HepG2 (cell line): ENCODE measurements around the gene AFDN. TPM values are rescaled to one million over a fixed set of nuclear protein-coding genes. Genes with fewer than 3 reads are reported as not detected.

Experiments used
- ATAC-seq: fragments of 200-7000 bp; cut with Tn5 transposase; 3 replicates; pipeline ENCODE4 v1.9.1; 2020; ENCODE audit warnings: mild to moderate bottlenecking, moderate library complexity
- BruUV-seq: library from RNA; stranded (reverse); fragments of 400-500 nt; replicated peaks from 2 replicates; lab custom pipeline; 2021; lab: Mats Ljungman, UMichigan
- CTCF ChIA-PET: fragments of 300-600 bp; formaldehyde crosslinking; extraction: SDS; loops from one replicate; lab custom pipeline; 2021; ENCODE audit warnings: low total read pairs, inconsistent platforms, low intra/inter-chr PET ratio; lab: Yijun Ruan, JAX
- POLR2A ChIA-PET: fragments of 350-600 bp; sonication (Branson Sonifier 250); formaldehyde crosslinking; loops from one replicate; lab custom pipeline; 2020; ENCODE audit warnings: antibody characterized with exemption, inconsistent platforms; lab: Yijun Ruan, JAX
- DNase-seq: peaks from one replicate; pipeline ENCODE4 v3.0.0-alpha.2; 2015; ENCODE audit warnings: low spot score
- FAIRE-seq: peaks from 3 replicates; lab custom pipeline; 2011; peaks lifted over from hg19 to GRCh38; lab: Jason Lieb, UNC
- H2AFZ ChIP-seq: one replicate; pipeline ENCODE4 v1.6.1; 2011; ENCODE audit warnings: low read length, inconsistent platforms
- H3K27ac ChIP-seq: fragments of 300-600 bp; 3 replicates; pipeline ENCODE4 v1.8.0; 2011; ENCODE audit warnings: mixed run types, mild to moderate bottlenecking, mixed read lengths, low read length, inconsistent platforms; ENCODE audit not compliant: insufficient read depth; ENCODE audit errors: extremely low read length
- H3K27me3 ChIP-seq, 2 experiments: fragments of 200-600 bp in 1 of 2; 2 replicates in 1 of 2; 3 replicates in 1 of 2; pipeline versions ENCODE4 v1.6.0 to v1.8.0; 2011; ENCODE audit warnings: low read length in 2 of 2, mild to moderate bottlenecking in 2 of 2, moderate library complexity in 2 of 2, inconsistent platforms in 1 of 2; ENCODE audit not compliant: insufficient read depth in 2 of 2, control insufficient read depth in 1 of 2
- H3K36me3 ChIP-seq, 2 experiments: fragments of 200-600 bp in 1 of 2; replicated peaks in 1 of 2; 2 replicates in 1 of 2; 3 replicates in 1 of 2; pipeline versions ENCODE4 v1.5.1 to v1.8.0; 2011; ENCODE audit warnings: low read length in 2 of 2, inconsistent platforms in 1 of 2; ENCODE audit not compliant: insufficient read depth in 2 of 2, control insufficient read depth in 1 of 2
- H3K4me1 ChIP-seq: 2 replicates; pipeline ENCODE4 v1.5.1; 2012; ENCODE audit warnings: low read length, inconsistent platforms; ENCODE audit not compliant: insufficient read depth
- H3K4me2 ChIP-seq: 2 replicates; pipeline ENCODE4 v1.6.0; 2011; ENCODE audit warnings: low read depth, low read length, inconsistent platforms
- H3K4me3 ChIP-seq, 3 experiments: fragments of 200-600 bp in 1 of 3; sonication (generic), shearing (Covaris generic) in 1 of 3; replicated peaks in 1 of 3; 2 replicates each; pipeline ENCODE4 v1.5.1; 2011 to 2016; ENCODE audit warnings: low read length in 3 of 3, inconsistent platforms in 2 of 3, low read depth in 2 of 3, mild to moderate bottlenecking in 2 of 3, control low read depth in 1 of 3, mixed read lengths in 1 of 3; ENCODE audit not compliant: insufficient read depth in 1 of 3
- H3K79me2 ChIP-seq: one replicate; pipeline ENCODE4 v1.6.1; 2011; ENCODE audit warnings: low read length, inconsistent platforms; ENCODE audit not compliant: insufficient read depth
- H3K9ac ChIP-seq: 2 replicates; pipeline ENCODE4 v1.6.0; 2011; ENCODE audit warnings: mild to moderate bottlenecking, low read depth, low read length, inconsistent platforms; ENCODE audit not compliant: insufficient read depth
- H3K9me3 ChIP-seq: 2 replicates; pipeline ENCODE4 v1.5.1; 2012; ENCODE audit warnings: mild to moderate bottlenecking, low read length
- H4K20me1 ChIP-seq: 2 replicates; pipeline ENCODE4 v1.6.0; 2011; ENCODE audit warnings: inconsistent platforms, mild to moderate bottlenecking, low read length, moderate library complexity; ENCODE audit not compliant: insufficient read depth
- CBX5 ChIP-seq: sonication (generic); formaldehyde crosslinking; IDR thresholded peaks from 2 replicates; pipeline ENCODE4 v1.4.0; 2020; ENCODE audit warnings: missing genetic modification reagents, borderline replicate concordance
- EP300 ChIP-seq, 3 experiments: sonication (generic) in 1 of 3; formaldehyde crosslinking in 1 of 3; IDR thresholded peaks; 2 replicates each; pipeline versions ENCODE4 v1.5.1 to v1.6.1; 2011 to 2020; ENCODE audit warnings: low read depth in 2 of 3, low read length in 2 of 3, borderline replicate concordance in 1 of 3, improper control_type of control experiment in 1 of 3, mild to moderate bottlenecking in 1 of 3, missing genetic modification reagents in 1 of 3, moderate library complexity in 1 of 3
- FOXP1 ChIP-seq, 2 experiments: fragments of 450-650 bp in 1 of 2; IDR thresholded peaks; 2 replicates each; pipeline ENCODE4 v1.6.1; 2017 to 2018; ENCODE audit warnings: antibody characterized with exemption in 1 of 2
- GATA4 ChIP-seq: sonication (generic); IDR thresholded peaks from 2 replicates; pipeline ENCODE4 v1.6.1; 2016; ENCODE audit warnings: antibody characterized with exemption, low read depth, borderline replicate concordance
- HMG20A ChIP-seq: IDR thresholded peaks from 2 replicates; pipeline ENCODE4 v1.6.1; 2016; ENCODE audit warnings: borderline replicate concordance
- KAT2B ChIP-seq: fragments of 150-350 bp; IDR thresholded peaks from 2 replicates; pipeline ENCODE4 v1.6.1; 2014; ENCODE audit warnings: low read depth, low read length, borderline replicate concordance
- MTA3 ChIP-seq: sonication (generic); formaldehyde crosslinking; IDR thresholded peaks from 2 replicates; pipeline ENCODE4 v1.4.0; 2020; ENCODE audit warnings: missing genetic modification reagents
- NCOA2 ChIP-seq: sonication (generic); formaldehyde crosslinking; IDR thresholded peaks from 2 replicates; pipeline ENCODE4 v1.8.0; 2022; ENCODE audit warnings: inconsistent platforms
- NFE2L1 ChIP-seq: sonication (generic); formaldehyde crosslinking; IDR thresholded peaks from 2 replicates; pipeline ENCODE4 v1.4.0; 2020; ENCODE audit warnings: missing genetic modification reagents, mild to moderate bottlenecking, borderline replicate concordance
- NFYC ChIP-seq: IDR thresholded peaks from 2 replicates; pipeline ENCODE4 v1.6.1; 2016; ENCODE audit warnings: missing genetic modification reagents, missing compliant biosample characterization
- PAWR ChIP-seq: sonication (generic); formaldehyde crosslinking; IDR thresholded peaks from 2 replicates; pipeline ENCODE4 v1.4.0; 2020; ENCODE audit warnings: missing genetic modification reagents, mild to moderate bottlenecking, borderline replicate concordance
- PHF5A ChIP-seq: IDR thresholded peaks from one replicate; pipeline ENCODE4 v1.6.1; 2018; ENCODE audit warnings: low read depth, missing genetic modification reagents; ENCODE audit not compliant: unreplicated experiment
- RORA ChIP-seq: sonication (generic); formaldehyde crosslinking; IDR thresholded peaks from 2 replicates; pipeline ENCODE4 v1.5.0; 2020; ENCODE audit warnings: mild to moderate bottlenecking, missing genetic modification reagents, moderate library complexity
- SOX13 ChIP-seq, 3 experiments: fragments of 450-650 bp in 1 of 3; sonication (generic) in 1 of 3; formaldehyde crosslinking in 1 of 3; IDR thresholded peaks in 2 of 3; conservative IDR thresholded peaks in 1 of 3; 2 replicates each; pipeline versions ENCODE4 v1.5.0 to v1.6.1; 2016 to 2020; ENCODE audit warnings: antibody characterized with exemption in 1 of 3, mild to moderate bottlenecking in 1 of 3, missing compliant biosample characterization in 1 of 3, missing genetic modification reagents in 1 of 3, moderate library complexity in 1 of 3
- ZBTB8A ChIP-seq: sonication (generic); formaldehyde crosslinking; IDR thresholded peaks from 2 replicates; pipeline ENCODE4 v1.4.0; 2020; ENCODE audit warnings: mild to moderate bottlenecking, low read depth, missing genetic modification reagents, borderline replicate concordance
- ZFP62 ChIP-seq: sonication (generic); formaldehyde crosslinking; IDR thresholded peaks from 2 replicates; pipeline ENCODE4 v1.4.0; 2020; ENCODE audit warnings: missing genetic modification reagents
- ZNF343 ChIP-seq: sonication (generic); formaldehyde crosslinking; IDR thresholded peaks from 2 replicates; pipeline ENCODE4 v1.4.0; 2020; ENCODE audit warnings: mild to moderate bottlenecking, missing genetic modification reagents
- ZNF614 ChIP-seq: IDR thresholded peaks from 2 replicates; pipeline ENCODE4 v1.6.1; 2018; ENCODE audit warnings: missing biosample characterization, missing genetic modification reagents, inconsistent platforms, borderline replicate concordance
- ZSCAN20 ChIP-seq: sonication (generic); formaldehyde crosslinking; IDR thresholded peaks from 2 replicates; pipeline ENCODE4 v1.4.0; 2020; ENCODE audit warnings: missing genetic modification reagents, mild to moderate bottlenecking, borderline replicate concordance
- ZSCAN30 ChIP-seq: sonication (generic); formaldehyde crosslinking; IDR thresholded peaks from 2 replicates; pipeline ENCODE4 v1.5.0; 2020; ENCODE audit warnings: mild to moderate bottlenecking, missing genetic modification reagents
- WGBS: methylation state at CpG from one replicate; pipeline ENCODE4 v1.1.6; 2017; ENCODE audit warnings: low lambda C conversion rate; 5-methylcytosine and 5-hydroxymethylcytosine counted together
- in situ Hi-C: cut with HindIII; loops from 2 replicates; pipeline ENCODE4 v1.10.0; 2017; ENCODE audit warnings: low pct_unique_long_range_greater_than_20kb; ENCODE audit not compliant: extremely low pct_ligation_motif_present
- intact Hi-C: fragments of 100-400 bp; cut with micrococcal nuclease; formaldehyde crosslinking; loops from one replicate; pipeline ENCODE4 v1.10.0; 2022; ENCODE audit not compliant: unreplicated experiment
- polyA plus RNA-seq, 8 experiments: library from polyadenylated mRNA; depleted of rRNA in 3 of 8; stranded (reverse) in 7 of 8; unstranded in 1 of 8; fragments of >200 nt; fragmentation: Illumina TruSeq in 4 of 8; extraction: Trizol in 4 of 8; gene quantifications; 2 replicates each; pipeline versions ENCODE4 v1.2.1 to v1.2.3, GENCODE V29; 2011 to 2016; ENCODE audit warnings: low read depth in 4 of 8, missing spikeins in 1 of 8, mixed read lengths in 1 of 8; ENCODE audit not compliant: insufficient read depth in 1 of 8
- total RNA-seq, 5 experiments: library from RNA; depleted of rRNA; stranded (reverse); fragments of >200 nt; fragmentation: Illumina TruSeq; extraction: Trizol; gene quantifications; 2 replicates each; pipeline ENCODE4 v1.2.3, GENCODE V29; 2016; ENCODE audit warnings: low read depth in 1 of 5
- TF ChIP-seq, protein P1 (sequence below): sonication (generic); formaldehyde crosslinking; IDR thresholded peaks from 2 replicates; pipeline ENCODE4 v1.4.0; 2020; ENCODE audit warnings: missing genetic modification reagents
- TF ChIP-seq, protein P2 (sequence below): sonication (generic); formaldehyde crosslinking; IDR thresholded peaks from 2 replicates; pipeline ENCODE4 v1.5.0; 2020; ENCODE audit warnings: mild to moderate bottlenecking, missing genetic modification reagents, moderate library complexity

AFDN gene
- total and polyA plus RNA-seq, 2 of the 13 experiments (the other 11 are each of a cell fraction or from before 2014, with no cell fraction given) = 136 to 151 TPM

DNA sequence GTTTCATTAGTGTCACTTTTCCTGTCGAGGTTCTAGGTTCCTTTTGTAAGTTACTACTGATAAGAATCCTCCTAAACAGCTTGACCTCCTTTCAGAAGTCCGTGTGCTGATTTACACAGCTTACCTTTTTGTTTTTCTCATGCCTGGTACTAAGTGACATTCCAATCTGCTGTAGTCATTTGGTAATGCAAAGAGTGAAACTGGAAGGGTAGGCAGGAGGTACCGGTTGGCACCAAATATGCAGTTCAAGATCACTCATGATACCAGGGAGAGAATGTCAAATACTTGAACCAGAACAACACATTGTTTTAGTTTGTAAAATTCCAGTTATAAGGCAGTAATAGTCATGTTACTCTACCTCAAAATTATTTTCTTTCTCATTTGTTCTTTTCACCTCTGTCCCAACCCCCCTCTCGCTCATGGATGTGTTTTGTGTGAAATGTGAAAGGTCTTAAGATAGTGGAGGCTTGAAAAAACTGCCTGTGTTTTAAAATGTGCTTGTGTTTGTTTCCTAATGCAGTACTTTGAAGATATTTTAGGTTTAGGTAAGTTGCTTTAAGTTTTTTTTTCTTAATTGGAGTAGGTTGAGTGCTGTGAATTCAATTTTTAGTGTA lies 23.2 kb downstream of the AFDN start (continued):
- TF ChIP-seq, protein P1, sequence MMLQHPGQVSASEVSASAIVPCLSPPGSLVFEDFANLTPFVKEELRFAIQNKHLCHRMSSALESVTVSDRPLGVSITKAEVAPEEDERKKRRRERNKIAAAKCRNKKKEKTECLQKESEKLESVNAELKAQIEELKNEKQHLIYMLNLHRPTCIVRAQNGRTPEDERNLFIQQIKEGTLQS (CRISPR knock-in tag) = peak; percentile 86
- TF ChIP-seq HMG20A (CRISPR knock-in tag) (peak; percentile 54; the same call in 1 of the 2 replicates), FOXP1 (IDR thresholded peaks at IDR 0.05) (no peak), FOXP1 (CRISPR knock-in tag; IDR thresholded peaks at IDR 0.05) (0 out of 2 replicates have a peak, but pooled peaks have one; percentile 14), NCOA2 (CRISPR knock-in tag) (peak; percentile 35; the same call in 1 of the 2 replicates), PHF5A (CRISPR knock-in tag) (no peak), ZNF614 (CRISPR knock-in tag) (0 out of 2 replicates have a peak, but pooled peaks have one; percentile 26), NFYC (no peak), SOX13 (IDR thresholded peaks at IDR 0.05) (no peak), SOX13 (CRISPR knock-in tag; conservative IDR thresholded peaks at IDR 0.05 in 1 of 2, IDR thresholded peaks at IDR 0.05 in 1 of 2) (peak in 1 of 2 experiments; percentile 48; a peak in 1 of 4 replicates)

DNA sequence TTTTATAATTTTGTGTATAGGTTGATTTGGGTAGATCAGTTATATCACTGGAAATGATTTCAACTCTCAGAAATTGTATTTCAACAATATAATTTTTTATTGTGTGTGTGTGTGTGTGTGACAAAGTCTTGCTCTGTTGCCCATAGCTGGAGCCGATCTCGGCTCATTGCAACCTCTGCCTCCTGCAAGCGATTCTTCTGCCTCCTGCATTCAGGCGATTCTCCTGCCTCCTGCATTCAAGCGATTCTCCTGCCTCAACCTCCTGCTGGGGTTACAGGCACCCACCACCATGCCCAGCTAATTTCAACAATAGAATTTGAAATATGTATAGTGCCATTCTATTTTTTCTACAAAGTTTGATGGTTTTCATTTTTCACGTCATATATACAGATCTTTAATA lies 24.1 kb downstream of the AFDN start:
- peaks cover 100% of the 10 kb centered on the region for H3K79me2 ChIP-seq
- in situ Hi-C loops = no loop called here
- H3K36me3 ChIP-seq = peaks cover 0 to 2% of the 10 kb centered on the region in 2 experiments; a peak in 2 of 5 replicates
- ATAC-seq = no peak
- peaks cover 86% of the 10 kb centered on the region for H3K4me1 ChIP-seq
- ChIA-PET POLR2A (no interaction called here), CTCF (no interaction called here)
- H4K20me1 ChIP-seq = peaks cover 64% of the 10 kb centered on the region
- no peak overlapping the region for H3K4me2 ChIP-seq
- DNase-seq = no peak
- no peaks in the 10 kb centered on the region for H3K27me3 ChIP-seq
- WGBS = 99% methylated on average over 6 of the region's 6 CpGs
- no peak overlapping the region for H3K27ac ChIP-seq
- intact Hi-C loops = no loop called here
- H3K4me3 ChIP-seq = no peak overlapping the region
- no TSS peak for BruUV-seq
- no peaks in the 10 kb centered on the region for H3K9me3 ChIP-seq
- no peak overlapping the region for H3K9ac ChIP-seq
- FAIRE-seq = no peak
- no peak overlapping the region for H2AFZ ChIP-seq
- TF ChIP-seq ZSCAN30 (CRISPR knock-in tag) (no peak), PAWR (CRISPR knock-in tag) (no peak), ZSCAN20 (CRISPR knock-in tag) (no peak), ZFP62 (no peak), MTA3 (CRISPR knock-in tag) (no peak), NFE2L1 (CRISPR knock-in tag) (no peak), CBX5 (CRISPR knock-in tag) (no peak), KAT2B (no peak), GATA4 (no peak), ZNF343 (CRISPR knock-in tag) (no peak), ZBTB8A (CRISPR knock-in tag) (no peak), RORA (CRISPR knock-in tag) (no peak), EP300 (IDR thresholded peaks at IDR 0.05; ENCODE audit: low read depth in 2 of 2, low read length in 2 of 2) (no peak), EP300 (CRISPR knock-in tag; IDR thresholded peaks at IDR 0.05; ENCODE audit: borderline replicate concordance) (no peak)
- TF ChIP-seq, protein P2, sequence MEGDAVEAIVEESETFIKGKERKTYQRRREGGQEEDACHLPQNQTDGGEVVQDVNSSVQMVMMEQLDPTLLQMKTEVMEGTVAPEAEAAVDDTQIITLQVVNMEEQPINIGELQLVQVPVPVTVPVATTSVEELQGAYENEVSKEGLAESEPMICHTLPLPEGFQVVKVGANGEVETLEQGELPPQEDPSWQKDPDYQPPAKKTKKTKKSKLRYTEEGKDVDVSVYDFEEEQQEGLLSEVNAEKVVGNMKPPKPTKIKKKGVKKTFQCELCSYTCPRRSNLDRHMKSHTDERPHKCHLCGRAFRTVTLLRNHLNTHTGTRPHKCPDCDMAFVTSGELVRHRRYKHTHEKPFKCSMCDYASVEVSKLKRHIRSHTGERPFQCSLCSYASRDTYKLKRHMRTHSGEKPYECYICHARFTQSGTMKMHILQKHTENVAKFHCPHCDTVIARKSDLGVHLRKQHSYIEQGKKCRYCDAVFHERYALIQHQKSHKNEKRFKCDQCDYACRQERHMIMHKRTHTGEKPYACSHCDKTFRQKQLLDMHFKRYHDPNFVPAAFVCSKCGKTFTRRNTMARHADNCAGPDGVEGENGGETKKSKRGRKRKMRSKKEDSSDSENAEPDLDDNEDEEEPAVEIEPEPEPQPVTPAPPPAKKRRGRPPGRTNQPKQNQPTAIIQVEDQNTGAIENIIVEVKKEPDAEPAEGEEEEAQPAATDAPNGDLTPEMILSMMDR = no peak
